ENCODE measurements around the gene INKA1. TPM values are rescaled to one million over a fixed set of nuclear protein-coding genes. Genes with fewer than 3 reads are reported as not detected.

The INKA1 gene
- polyA plus RNA-seq, 1 donor (not counting 4 experiments of a cell fraction or from before 2014, with no cell fraction given), result 10.1 TPM

DNA sequence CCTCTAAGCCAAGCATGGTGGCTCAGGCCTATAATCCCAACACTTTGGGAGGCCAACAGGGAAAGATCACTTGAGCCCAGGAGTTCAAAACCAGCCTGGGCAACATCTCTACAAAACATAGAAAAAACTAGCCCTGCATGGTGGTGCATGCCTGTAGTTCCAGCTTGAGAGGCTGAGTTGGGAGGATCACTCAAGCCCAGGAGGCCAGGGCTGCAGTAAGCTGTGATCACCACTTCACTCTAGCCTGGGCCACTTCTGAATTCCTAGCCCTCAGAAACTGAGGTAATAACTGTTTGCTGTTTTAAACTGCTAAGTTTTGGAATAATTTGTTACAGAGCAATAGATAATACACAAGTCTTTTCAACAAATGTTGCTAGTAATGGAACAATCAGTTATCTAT, 33.1 kb upstream of the INKA1 start:
- H3K4me1 ChIP-seq (ENCODE audit: control insufficient read depth, extremely low read depth, insufficient read depth, low read length), result no peaks in the 10 kb centered on the region
- H3K9me1 ChIP-seq (ENCODE audit: control insufficient read depth, extremely low read depth, insufficient read depth, low read length), result peaks cover 4% of the 10 kb centered on the region
- dilution Hi-C loops (cut with MboI; ENCODE audit: extremely low pct_ligation_motif_present, low sequenced_read_pairs), result no loop called here
- peaks cover 3% of the 10 kb centered on the region in 2 experiments for H3K36me3 ChIP-seq (ENCODE audit: control insufficient read depth in 2 of 2, extremely low read depth in 1 of 2, insufficient read depth in 2 of 2, low read length in 2 of 2)
- H4K20me1 ChIP-seq (ENCODE audit: control insufficient read depth, extremely low read depth, insufficient read depth, low read length), result peaks cover 4% of the 10 kb centered on the region
- no peak overlapping the region for H3K4me3 ChIP-seq (ENCODE audit: control insufficient read depth in 2 of 3, extremely low read depth in 1 of 3, insufficient read depth in 2 of 3, low read depth in 1 of 3, low read length in 3 of 3)
- no peak overlapping the region for H2AFZ ChIP-seq (ENCODE audit: control insufficient read depth, low read length)
- TF ChIP-seq EZH2 (IDR thresholded peaks at IDR 0.05; ENCODE audit: low read length) (no peak), CTCF (optimal IDR thresholded peaks at IDR 0.05 in 1 of 3, IDR thresholded peaks at IDR 0.05 in 1 of 3, conservative IDR thresholded peaks at IDR 0.05 in 1 of 3; ENCODE audit: extremely low read depth in 1 of 3, insufficient read depth in 2 of 3, low read length in 3 of 3) (no peak)
- H3K27ac ChIP-seq (ENCODE audit: control insufficient read depth, insufficient read depth, low read length), result no peak overlapping the region
- no peaks in the 10 kb centered on the region for H3K27me3 ChIP-seq (ENCODE audit: control insufficient read depth, extremely low read depth, insufficient read depth, low read length)
- no peak overlapping the region for H3K4me2 ChIP-seq (ENCODE audit: control insufficient read depth, extremely low read depth, insufficient read depth, low read depth, low read length)
- H3K79me2 ChIP-seq (ENCODE audit: control insufficient read depth, insufficient read depth, low read length), result peaks cover 57% of the 10 kb centered on the region
- DNase-seq (ENCODE audit: low read depth, low spot score), result no peak
- H3K9me3 ChIP-seq (ENCODE audit: control insufficient read depth, low read depth, low read length), result no peaks in the 10 kb centered on the region
- FAIRE-seq, result no peak
- H3K9ac ChIP-seq (ENCODE audit: control insufficient read depth, extremely low read depth, insufficient read depth, low read length), result no peak overlapping the region

DNA sequence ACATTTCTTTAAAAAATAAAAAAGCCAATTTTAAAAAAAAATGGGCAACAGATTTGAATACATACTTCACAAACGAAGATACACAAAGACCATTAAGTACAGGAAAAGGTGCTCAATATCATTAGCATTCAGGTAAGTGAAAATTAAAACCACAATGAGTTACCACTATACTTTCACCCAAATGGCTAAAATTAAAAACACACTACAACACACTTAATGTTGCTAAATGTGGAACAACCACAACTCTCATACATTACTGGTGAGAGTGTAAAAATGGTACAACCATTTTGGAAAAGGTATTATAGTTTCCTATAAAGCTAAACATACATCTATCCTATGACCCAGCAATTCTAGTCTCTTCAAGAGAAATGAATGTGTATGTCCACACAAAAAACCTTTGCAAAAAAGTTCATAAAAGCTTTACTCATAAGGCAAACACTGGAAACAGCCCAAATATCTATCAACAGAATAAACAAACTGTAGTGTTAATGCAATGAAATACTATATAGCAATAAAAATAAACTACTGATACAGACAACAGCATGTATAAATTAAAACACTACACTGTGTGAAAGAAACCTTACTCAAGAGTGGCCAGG, 31.6 kb upstream of the INKA1 start:
- H3K4me2 ChIP-seq (ENCODE audit: control insufficient read depth, extremely low read depth, insufficient read depth, low read depth, low read length), result no peak overlapping the region
- no peak for FAIRE-seq
- peaks cover 7% of the 10 kb centered on the region for H4K20me1 ChIP-seq (ENCODE audit: control insufficient read depth, extremely low read depth, insufficient read depth, low read length)
- peaks cover 66% of the 10 kb centered on the region for H3K79me2 ChIP-seq (ENCODE audit: control insufficient read depth, insufficient read depth, low read length)
- peaks cover 6 to 8% of the 10 kb centered on the region in 2 experiments for H3K36me3 ChIP-seq (ENCODE audit: control insufficient read depth in 2 of 2, extremely low read depth in 1 of 2, insufficient read depth in 2 of 2, low read length in 2 of 2)
- no peak overlapping the region for H3K27ac ChIP-seq (ENCODE audit: control insufficient read depth, insufficient read depth, low read length)
- no peak overlapping the region for H2AFZ ChIP-seq (ENCODE audit: control insufficient read depth, low read length)
- no peaks in the 10 kb centered on the region for H3K4me1 ChIP-seq (ENCODE audit: control insufficient read depth, extremely low read depth, insufficient read depth, low read length)
- peaks cover 4% of the 10 kb centered on the region for H3K9me1 ChIP-seq (ENCODE audit: control insufficient read depth, extremely low read depth, insufficient read depth, low read length)
- H3K9ac ChIP-seq (ENCODE audit: control insufficient read depth, extremely low read depth, insufficient read depth, low read length), result no peak overlapping the region
- no peak overlapping the region for H3K4me3 ChIP-seq (ENCODE audit: control insufficient read depth in 2 of 3, extremely low read depth in 1 of 3, insufficient read depth in 2 of 3, low read depth in 1 of 3, low read length in 3 of 3)
- dilution Hi-C loops (cut with MboI; ENCODE audit: extremely low pct_ligation_motif_present, low sequenced_read_pairs), result no loop called here
- H3K27me3 ChIP-seq (ENCODE audit: control insufficient read depth, extremely low read depth, insufficient read depth, low read length), result no peaks in the 10 kb centered on the region
- H3K9me3 ChIP-seq (ENCODE audit: control insufficient read depth, low read depth, low read length), result no peaks in the 10 kb centered on the region
- DNase-seq (ENCODE audit: low read depth, low spot score), result no peak
- no peak for TF ChIP-seq EZH2 (IDR thresholded peaks at IDR 0.05; ENCODE audit: low read length)
- no peak for TF ChIP-seq CTCF (optimal IDR thresholded peaks at IDR 0.05 in 1 of 3, IDR thresholded peaks at IDR 0.05 in 1 of 3, conservative IDR thresholded peaks at IDR 0.05 in 1 of 3; ENCODE audit: extremely low read depth in 1 of 3, insufficient read depth in 2 of 3, low read length in 3 of 3)
